ENCODE data around the gene DPP7.
A peak's percentile ranks its signal among the peaks of the same experiment; 100 is the strongest.

The DPP7 gene

GRCh38 chr9:137128862-137129455 lies 14.4 kb upstream of the DPP7 start:
- peak overlapping the region; percentile 98 for H2AFZ ChIP-seq (ENCODE audit: low read length)
- peak overlapping the region; percentile 85 for H3K4me3 ChIP-seq (ENCODE audit: low read length, poor library complexity, severe bottlenecking)
- H3K27me3 ChIP-seq (ENCODE audit: insufficient read depth, low read length, poor library complexity, severe bottlenecking) = no peaks in the 10 kb centered on the region
- no peaks in the 10 kb centered on the region for H3K9me2 ChIP-seq (replicated peaks; ENCODE audit: low read depth, low read length)
- no peak for TF ChIP-seq EZH2phosphoT487 (IDR thresholded peaks at IDR 0.05; ENCODE audit: borderline replicate concordance)
- H3K36me3 ChIP-seq (ENCODE audit: insufficient read depth, low read length) = no peaks in the 10 kb centered on the region
- H3K9ac ChIP-seq (ENCODE audit: low read depth, low read length, poor library complexity, severe bottlenecking) = peak overlapping the region; percentile 95
- peaks cover 28% of the 10 kb centered on the region for H3K79me2 ChIP-seq (ENCODE audit: insufficient read depth, low read length)
- H4K20me1 ChIP-seq (ENCODE audit: insufficient read depth, low read length, poor library complexity, severe bottlenecking) = no peaks in the 10 kb centered on the region
- H3K9me3 ChIP-seq (ENCODE audit: insufficient read depth, low read depth, low read length) = no peaks in the 10 kb centered on the region
- H3K4me2 ChIP-seq (ENCODE audit: low read depth, low read length, poor library complexity, severe bottlenecking) = peak overlapping the region; percentile 100
- peaks cover 11% of the 10 kb centered on the region for H3F3A ChIP-seq (ENCODE audit: low read depth)
- peaks cover 26% of the 10 kb centered on the region for H3K4me1 ChIP-seq (ENCODE audit: insufficient read depth, low read length, poor library complexity, severe bottlenecking)

GRCh38 chr9:137128158-137128861 lies 13.8 kb upstream of the DPP7 start:
- H3K4me3 ChIP-seq (ENCODE audit: low read length, poor library complexity, severe bottlenecking) = peak overlapping the region; percentile 85
- H3K9me3 ChIP-seq (ENCODE audit: insufficient read depth, low read depth, low read length) = no peaks in the 10 kb centered on the region
- no peak overlapping the region for H2AFZ ChIP-seq (ENCODE audit: low read length)
- H3K36me3 ChIP-seq (ENCODE audit: insufficient read depth, low read length) = no peaks in the 10 kb centered on the region
- H3K79me2 ChIP-seq (ENCODE audit: insufficient read depth, low read length) = peaks cover 28% of the 10 kb centered on the region
- H4K20me1 ChIP-seq (ENCODE audit: insufficient read depth, low read length, poor library complexity, severe bottlenecking) = no peaks in the 10 kb centered on the region
- peak overlapping the region; percentile 95 for H3K9ac ChIP-seq (ENCODE audit: low read depth, low read length, poor library complexity, severe bottlenecking)
- TF ChIP-seq CTCF (conservative IDR thresholded peaks at IDR 0.05; ENCODE audit: low read length) = no peak
- TF ChIP-seq EZH2phosphoT487 (IDR thresholded peaks at IDR 0.05; ENCODE audit: borderline replicate concordance) = no peak
- no peaks in the 10 kb centered on the region for H3K9me2 ChIP-seq (replicated peaks; ENCODE audit: low read depth, low read length)
- H3K4me1 ChIP-seq (ENCODE audit: insufficient read depth, low read length, poor library complexity, severe bottlenecking) = peaks cover 26% of the 10 kb centered on the region
- H3K27me3 ChIP-seq (ENCODE audit: insufficient read depth, low read length, poor library complexity, severe bottlenecking) = no peaks in the 10 kb centered on the region
- peak overlapping the region; percentile 100 for H3K4me2 ChIP-seq (ENCODE audit: low read depth, low read length, poor library complexity, severe bottlenecking)
- peaks cover 11% of the 10 kb centered on the region for H3F3A ChIP-seq (ENCODE audit: low read depth)

GRCh38 chr9:137127301-137128157 lies 13.0 kb upstream of the DPP7 start:
- peak overlapping the region; percentile 92 for H2AFZ ChIP-seq (ENCODE audit: low read length)
- H3K9me2 ChIP-seq (replicated peaks; ENCODE audit: low read depth, low read length) = no peaks in the 10 kb centered on the region
- H3K27me3 ChIP-seq (ENCODE audit: insufficient read depth, low read length, poor library complexity, severe bottlenecking) = no peaks in the 10 kb centered on the region
- peaks cover 26% of the 10 kb centered on the region for H3K4me1 ChIP-seq (ENCODE audit: insufficient read depth, low read length, poor library complexity, severe bottlenecking)
- TF ChIP-seq EZH2phosphoT487 (IDR thresholded peaks at IDR 0.05; ENCODE audit: borderline replicate concordance) (no peak), CTCF (conservative IDR thresholded peaks at IDR 0.05; ENCODE audit: low read length) (no peak)
- no peaks in the 10 kb centered on the region for H4K20me1 ChIP-seq (ENCODE audit: insufficient read depth, low read length, poor library complexity, severe bottlenecking)
- H3K4me3 ChIP-seq (ENCODE audit: low read length, poor library complexity, severe bottlenecking) = peak overlapping the region; percentile 85
- H3K9me3 ChIP-seq (ENCODE audit: insufficient read depth, low read depth, low read length) = no peaks in the 10 kb centered on the region
- peak overlapping the region; percentile 95 for H3K9ac ChIP-seq (ENCODE audit: low read depth, low read length, poor library complexity, severe bottlenecking)
- peaks cover 28% of the 10 kb centered on the region for H3K79me2 ChIP-seq (ENCODE audit: insufficient read depth, low read length)
- no peaks in the 10 kb centered on the region for H3K36me3 ChIP-seq (ENCODE audit: insufficient read depth, low read length)
- H3K4me2 ChIP-seq (ENCODE audit: low read depth, low read length, poor library complexity, severe bottlenecking) = peak overlapping the region; percentile 100
- H3F3A ChIP-seq (ENCODE audit: low read depth) = peaks cover 11% of the 10 kb centered on the region

Measured in Loucy (cell line).